Immature natural killer cell (primary cell): ENCODE data around the gene ATP2C1. TPM values are rescaled to one million over a fixed set of nuclear protein-coding genes. Genes with fewer than 3 reads are reported as not detected.

Experiments
- DNase-seq, 3 donors: peaks; one replicate each; pipeline ENCODE4 v3.0.0; 2022; ENCODE audit warnings: mixed read lengths in 1 of 3
- H3K27ac Mint-ChIP-seq, 6 donors: one replicate each; pipeline ENCODE4 v1.8.0; 2020; ENCODE audit warnings: mixed read lengths in 6 of 6, mild to moderate bottlenecking in 5 of 6, inconsistent platforms in 4 of 6, moderate library complexity in 3 of 6
- H3K27me3 Mint-ChIP-seq, 3 donors: one replicate each; pipeline ENCODE4 v1.8.0; 2020 to 2021; ENCODE audit warnings: low read depth in 3 of 3, mild to moderate bottlenecking in 3 of 3, mixed read lengths in 3 of 3, moderate library complexity in 3 of 3, inconsistent platforms in 1 of 3
- H3K36me3 Mint-ChIP-seq, 3 donors: one replicate each; pipeline ENCODE4 v1.8.0; 2020; ENCODE audit warnings: mixed read lengths in 3 of 3, inconsistent platforms in 2 of 3, mild to moderate bottlenecking in 2 of 3
- H3K4me1 Mint-ChIP-seq, 2 donors: one replicate each; pipeline ENCODE4 v1.8.0; 2020; ENCODE audit warnings: inconsistent platforms in 2 of 2, mild to moderate bottlenecking in 2 of 2, mixed read lengths in 2 of 2, moderate library complexity in 1 of 2
- H3K4me3 Mint-ChIP-seq, 5 donors: one replicate each; pipeline ENCODE4 v1.8.0; 2020; ENCODE audit warnings: mild to moderate bottlenecking in 5 of 5, mixed read lengths in 5 of 5, inconsistent platforms in 3 of 5, moderate library complexity in 3 of 5
- H3K9me3 Mint-ChIP-seq, 6 donors: one replicate each; pipeline ENCODE4 v1.8.0; 2020; ENCODE audit warnings: mild to moderate bottlenecking in 6 of 6, mixed read lengths in 6 of 6, inconsistent platforms in 4 of 6, moderate library complexity in 3 of 6
- polyA plus RNA-seq, 3 donors: library from polyadenylated mRNA; unstranded; fragments of 300-500 nt; fragmentation: Illumina TruSeq; gene quantifications; one replicate each; pipeline ENCODE4 v1.2.3, GENCODE V29; 2021

The ATP2C1 gene
- polyA plus RNA-seq, 3 donors from 2014 or later = 7.7 to 14.0 (median 13.8) TPM

GRCh38 chr3:130905551-130905950, 11.7 kb downstream of the ATP2C1 start:
- H3K36me3 Mint-ChIP-seq = no peaks in the 10 kb centered on the region
- no peaks in the 10 kb centered on the region for H3K27me3 Mint-ChIP-seq
- no peaks in the 10 kb centered on the region for H3K9me3 Mint-ChIP-seq
- peak overlapping the region; percentile 4 to 71 (median 31) for H3K27ac Mint-ChIP-seq
- peak overlapping the region in 2 of 5 donors; percentile 9 to 19 for H3K4me3 Mint-ChIP-seq
- no peak for DNase-seq
- H3K4me1 Mint-ChIP-seq = peaks cover 50 to 83% of the 10 kb centered on the region in 2 donors

GRCh38 chr3:130906374-130906995, 12.6 kb downstream of the ATP2C1 start:
- H3K4me1 Mint-ChIP-seq = peaks cover 45 to 76% of the 10 kb centered on the region in 2 donors
- H3K27me3 Mint-ChIP-seq = no peaks in the 10 kb centered on the region
- no peak for DNase-seq
- H3K36me3 Mint-ChIP-seq = no peaks in the 10 kb centered on the region
- H3K27ac Mint-ChIP-seq = peak overlapping the region in 3 of 6 donors; percentile 35 to 81 (median 76)
- no peak overlapping the region for H3K4me3 Mint-ChIP-seq
- no peaks in the 10 kb centered on the region for H3K9me3 Mint-ChIP-seq

GRCh38 chr3:130907500-130907899, 13.6 kb downstream of the ATP2C1 start:
- Mint-ChIP-seq H3K27ac (peak overlapping the region in 1 of 6 donors; percentile 35), H3K36me3 (no peaks in the 10 kb centered on the region), H3K4me1 (peaks cover 40 to 66% of the 10 kb centered on the region in 2 donors), H3K4me3 (no peak overlapping the region), H3K27me3 (no peaks in the 10 kb centered on the region), H3K9me3 (no peaks in the 10 kb centered on the region)
- DNase-seq = no peak

GRCh38 chr3:130907966-130908365, 14.1 kb downstream of the ATP2C1 start:
- H3K4me1 Mint-ChIP-seq = peaks cover 40 to 62% of the 10 kb centered on the region in 2 donors
- H3K27ac Mint-ChIP-seq = peak overlapping the region in 3 of 6 donors; percentile 23 to 65 (median 59)
- no peaks in the 10 kb centered on the region for H3K9me3 Mint-ChIP-seq
- H3K27me3 Mint-ChIP-seq = no peaks in the 10 kb centered on the region
- no peak overlapping the region for H3K4me3 Mint-ChIP-seq
- DNase-seq = no peak
- no peaks in the 10 kb centered on the region for H3K36me3 Mint-ChIP-seq

GRCh38 chr3:130915567-130916292, 21.8 kb downstream of the ATP2C1 start:
- Mint-ChIP-seq H3K36me3 (peaks cover 0 to 11% (median 0%) of the 10 kb centered on the region in 3 donors), H3K27me3 (no peaks in the 10 kb centered on the region), H3K27ac (peak overlapping the region in 1 of 6 donors; percentile 38), H3K4me3 (no peak overlapping the region), H3K9me3 (no peaks in the 10 kb centered on the region), H3K4me1 (peaks cover 21 to 48% of the 10 kb centered on the region in 2 donors)
- DNase-seq = no peak

GRCh38 chr3:130916507-130917167, 22.8 kb downstream of the ATP2C1 start:
- Mint-ChIP-seq H3K4me1 (peaks cover 23 to 53% of the 10 kb centered on the region in 2 donors), H3K4me3 (no peak overlapping the region), H3K36me3 (peaks cover 0 to 11% (median 0%) of the 10 kb centered on the region in 3 donors), H3K27me3 (no peaks in the 10 kb centered on the region), H3K9me3 (no peaks in the 10 kb centered on the region), H3K27ac (peak overlapping the region in 3 of 6 donors; percentile 2 to 49 (median 8))
- DNase-seq = no peak

GRCh38 chr3:130918328-130918727, 24.4 kb downstream of the ATP2C1 start:
- H3K4me1 Mint-ChIP-seq = peaks cover 35 to 68% of the 10 kb centered on the region in 2 donors
- H3K27me3 Mint-ChIP-seq = no peaks in the 10 kb centered on the region
- no peak for DNase-seq
- H3K27ac Mint-ChIP-seq = peak overlapping the region in 1 of 6 donors; percentile 37
- H3K4me3 Mint-ChIP-seq = no peak overlapping the region
- no peaks in the 10 kb centered on the region for H3K9me3 Mint-ChIP-seq
- H3K36me3 Mint-ChIP-seq = peaks cover 0 to 11% (median 0%) of the 10 kb centered on the region in 3 donors

GRCh38 chr3:130925628-130926027, 31.7 kb downstream of the ATP2C1 start:
- no peak for DNase-seq
- Mint-ChIP-seq H3K27me3 (peaks cover 0 to 2% (median 1%) of the 10 kb centered on the region in 3 donors), H3K36me3 (peaks cover 8 to 16% (median 8%) of the 10 kb centered on the region in 3 donors), H3K9me3 (peaks cover 3 to 13% (median 10%) of the 10 kb centered on the region in 6 donors), H3K4me1 (peaks cover 51 to 83% of the 10 kb centered on the region in 2 donors), H3K4me3 (no peak overlapping the region), H3K27ac (no peak overlapping the region)

- H3K9me3 Mint-ChIP-seq = peaks cover 3 to 13% (median 10%) of the 10 kb centered on the region in 6 donors
Observed at GRCh38 chr3:130926504-130926903, 32.6 kb downstream of the ATP2C1 start.

GRCh38 chr3:130929804-130930203, 35.9 kb downstream of the ATP2C1 start:
- Mint-ChIP-seq H3K36me3 (peaks cover 3 to 7% (median 6%) of the 10 kb centered on the region in 3 donors), H3K4me3 (no peak overlapping the region), H3K4me1 (peaks cover 30 to 49% of the 10 kb centered on the region in 2 donors), H3K9me3 (peaks cover 0 to 4% (median 2%) of the 10 kb centered on the region in 6 donors), H3K27ac (peak overlapping the region in 1 of 6 donors; percentile 55), H3K27me3 (no peaks in the 10 kb centered on the region)
- DNase-seq = no peak

More at GRCh38 chr3:130926504-130926903, 32.6 kb downstream of the ATP2C1 start:
- peaks cover 8 to 16% (median 11%) of the 10 kb centered on the region in 3 donors for H3K36me3 Mint-ChIP-seq
- DNase-seq = no peak
- H3K4me3 Mint-ChIP-seq = no peak overlapping the region
- no peak overlapping the region for H3K27ac Mint-ChIP-seq
- peaks cover 0 to 2% (median 1%) of the 10 kb centered on the region in 3 donors for H3K27me3 Mint-ChIP-seq
- H3K4me1 Mint-ChIP-seq = peaks cover 49 to 79% of the 10 kb centered on the region in 2 donors

GRCh38 chr3:130932979-130933378, 39.1 kb downstream of the ATP2C1 start:
- no peaks in the 10 kb centered on the region for H3K9me3 Mint-ChIP-seq
- H3K36me3 Mint-ChIP-seq = peaks cover 6 to 16% (median 11%) of the 10 kb centered on the region in 3 donors
- DNase-seq = no peak
- H3K27me3 Mint-ChIP-seq = no peaks in the 10 kb centered on the region
- H3K4me3 Mint-ChIP-seq = no peak overlapping the region
- no peak overlapping the region for H3K27ac Mint-ChIP-seq
- peaks cover 9 to 24% of the 10 kb centered on the region in 2 donors for H3K4me1 Mint-ChIP-seq

- Mint-ChIP-seq H3K36me3 (peaks cover 6 to 16% (median 11%) of the 10 kb centered on the region in 3 donors), H3K27ac (no peak overlapping the region), H3K9me3 (no peaks in the 10 kb centered on the region), H3K27me3 (no peaks in the 10 kb centered on the region), H3K4me3 (no peak overlapping the region), H3K4me1 (peaks cover 8 to 15% of the 10 kb centered on the region in 2 donors)
- DNase-seq = no peak
Observed at GRCh38 chr3:130933801-130934345, 40.0 kb downstream of the ATP2C1 start.

GRCh38 chr3:130934442-130935089, 40.7 kb downstream of the ATP2C1 start:
- Mint-ChIP-seq H3K27me3 (no peaks in the 10 kb centered on the region), H3K4me1 (peaks cover 4 to 8% of the 10 kb centered on the region in 2 donors), H3K36me3 (peaks cover 6 to 16% (median 11%) of the 10 kb centered on the region in 3 donors), H3K27ac (no peak overlapping the region), H3K4me3 (no peak overlapping the region), H3K9me3 (no peaks in the 10 kb centered on the region)
- no peak for DNase-seq
